ENCODE results near the gene LSM2. TPM values are rescaled to one million over a fixed set of nuclear protein-coding genes. Genes with fewer than 3 reads are reported as not detected.

Gene LSM2
- 30.0 and 54.3 TPM in 2 replicates for total RNA-seq (2011; cell fraction: chromatin; rRNA removed; ENCODE audit: low replicate concordance)
- 63.9 and 68.4 TPM in 2 replicates for total RNA-seq (2011; cell fraction: nucleolus; rRNA removed)
- 72.4 and 107 TPM in 2 replicates for total RNA-seq (2011; cell fraction: nucleoplasm; rRNA removed)
- 163 and 271 TPM in 2 replicates for total RNA-seq (2014; rRNA removed)
- total RNA-seq (2014; rRNA removed; fragmentation: Illumina TruSeq; extraction: Trizol), result 244 and 250 TPM in 2 replicates
- total RNA-seq (2015; rRNA removed; fragmentation: Illumina TruSeq; extraction: Trizol), result 195 and 196 TPM in 2 replicates
- 223 and 232 TPM in 2 replicates for total RNA-seq (2021)
- polyA plus RNA-seq (2011; rRNA removed), result 154 and 184 TPM in 2 replicates
- 318 and 368 TPM in 2 replicates for polyA plus RNA-seq (2011; cell fraction: cytosol; rRNA removed)
- 114 and 133 TPM in 2 replicates for polyA plus RNA-seq (2011; cell fraction: nucleus; rRNA removed)
- polyA plus RNA-seq (2012), result 208 and 220 TPM in 2 replicates
- polyA plus RNA-seq (2014; fragmentation: Illumina TruSeq; extraction: Trizol), result 223 and 256 TPM in 2 replicates
- polyA plus RNA-seq (2014; fragmentation: Nextera tagmentation; extraction: Ambion mirVana), result 100 to 1,000 TPM; 405 to 407 TPM
- 159 and 218 TPM in 2 replicates for polyA plus RNA-seq (2014; rRNA removed)
- 135 and 188 TPM in 2 replicates for polyA minus RNA-seq (2011; rRNA and poly(A)+ RNA removed)
- 127 and 129 TPM in 2 replicates for polyA minus RNA-seq (2011; cell fraction: cytosol; rRNA and poly(A)+ RNA removed)
- 13.7 and 23.7 TPM in 2 replicates for polyA minus RNA-seq (2011; cell fraction: nucleus; rRNA and poly(A)+ RNA removed)
- percentile 86 among the genes with signal in this experiment for Bru-seq, nascent RNA
- BruChase-seq, experiment 1, labeled RNA remaining after a 2-hour chase, result percentile 88 among the genes with signal in this experiment
- percentile 88 among the genes with signal in this experiment for BruChase-seq, experiment 2, labeled RNA remaining after a 6-hour chase
- long read RNA-seq, experiment 1, transcript LSM2-208 (5 exons, 876 nt), result major isoform, 200 of 392 reads
- long read RNA-seq, experiment 1, partial matches to known transcripts, result 9 of 392 reads
- long read RNA-seq, experiment 1, other reads (novel, unspliced or antisense), result 178 of 392 reads
- long read RNA-seq, experiment 2, transcript LSM2-210 (4 exons, 713 nt), result minor isoform, 6 of 375 reads
- long read RNA-seq, experiment 2, transcript LSM2-209 (4 exons, 641 nt), result minor isoform, 9 of 375 reads
- long read RNA-seq, experiment 2, transcript LSM2-208 (5 exons, 876 nt), result major isoform, 253 of 375 reads
- long read RNA-seq, experiment 2, partial matches to known transcripts, result 21 of 375 reads
- long read RNA-seq, experiment 2, other reads (novel, unspliced or antisense), result 85 of 375 reads
- long read RNA-seq, experiment 3, transcript LSM2-208 (5 exons, 876 nt), result major isoform, 242 of 262 reads
- long read RNA-seq, experiment 3, partial matches to known transcripts, result 4 of 262 reads
- long read RNA-seq, experiment 3, other reads (novel, unspliced or antisense), result 10 of 262 reads

- POLR2A ChIA-PET, result interaction anchor here (0.6 to 6.3 kb wide), 43 partner anchors 7 to 371 kb away, joined by 3 to 58 read pairs (median 4); partner anchors contain the start of genes ABHD16A, BAG6, C6orf47 and FKBPL
- peak within 1 kb of the TSS; percentile 96 for H3K4me2 ChIP-seq (ENCODE audit: insufficient read depth, low read length)
- TF ChIP-seq FOXP4 (CRISPR knock-in tag; IDR thresholded peaks at IDR 0.05; ENCODE audit: borderline replicate concordance) (peak; percentile 94), LARP7 (IDR thresholded peaks at IDR 0.05) (peak; percentile 82; the same call in 1 of the 2 replicates), TAF1 (IDR thresholded peaks at IDR 0.05; ENCODE audit: control insufficient read depth, extremely low read depth, insufficient read depth, low read length, severe bottlenecking) (peak; percentile 87), ILK (tag; IDR thresholded peaks at IDR 0.05; ENCODE audit: borderline replicate concordance, low read depth) (no peak), HDGF (IDR thresholded peaks at IDR 0.05) (no peak), NCOA6 (IDR thresholded peaks at IDR 0.05) (no peak), CREBBP (IDR thresholded peaks at IDR 0.05; ENCODE audit: low read depth, low read length) (no peak), FOXA1 (IDR thresholded peaks at IDR 0.05; ENCODE audit: borderline replicate concordance) (no peak), MAFK (IDR thresholded peaks at IDR 0.05; ENCODE audit: low read length) (no peak), PML (IDR thresholded peaks at IDR 0.05; ENCODE audit: low read length) (peak; percentile 88)
- TF ChIP-seq, protein P1, sequence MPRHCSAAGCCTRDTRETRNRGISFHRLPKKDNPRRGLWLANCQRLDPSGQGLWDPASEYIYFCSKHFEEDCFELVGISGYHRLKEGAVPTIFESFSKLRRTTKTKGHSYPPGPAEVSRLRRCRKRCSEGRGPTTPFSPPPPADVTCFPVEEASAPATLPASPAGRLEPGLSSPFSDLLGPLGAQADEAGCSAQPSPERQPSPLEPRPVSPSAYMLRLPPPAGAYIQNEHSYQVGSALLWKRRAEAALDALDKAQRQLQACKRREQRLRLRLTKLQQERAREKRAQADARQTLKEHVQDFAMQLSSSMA (CRISPR knock-in tag; IDR thresholded peaks at IDR 0.05), result 0 out of 2 replicates have a peak, but pooled peaks have one; percentile 71
Measured at GRCh38 chr6:31806470-31807272, at the start of gene LSM2. TSS of gene LSM2 (minus strand) at chr6:31806966. CDS start at chr6:31806757, 209 bp downstream.

More at GRCh38 chr6:31806470-31807272, at the start of gene LSM2:
- no peaks in the 10 kb centered on the region for H4K20me1 ChIP-seq (replicated peaks; ENCODE audit: control insufficient read depth, insufficient read depth, low read length)
- peaks cover 43% of the 10 kb centered on the region for H3K79me2 ChIP-seq (ENCODE audit: control insufficient read depth, insufficient read depth, low read length)
- peak within 1 kb of the TSS; percentile 86 for H3K27ac ChIP-seq (ENCODE audit: extremely low read depth, low read depth, low read length)
- WGBS (ENCODE audit: insufficient coverage, low coverage, missing lambda C conversion rate), result under 1% methylated on average over 51 of the region's 51 CpGs
- H3K36me3 ChIP-seq (ENCODE audit: control insufficient read depth, insufficient read depth, low read length), result peaks cover 37% of the 10 kb centered on the region; the same call in 2 of the 3 replicates
- no peaks in the 10 kb centered on the region for H3K9me1 ChIP-seq (ENCODE audit: control insufficient read depth, insufficient read depth, low read length)
- peaks cover 14 to 30% of the 10 kb centered on the region in 2 experiments for H3K4me1 ChIP-seq (replicated peaks in 1 of 2; ENCODE audit: control insufficient read depth in 2 of 2, insufficient read depth in 2 of 2, low read length in 2 of 2)
- CTCF ChIA-PET (ENCODE audit: low intra/inter-chr PET ratio), result interaction anchor here (0.6 kb wide), 1 partner anchor 8 kb away, joined by 3 read pairs; no protein-coding TSS in a partner anchor
- H3K27me3 ChIP-seq (ENCODE audit: control insufficient read depth in 2 of 2, insufficient read depth in 2 of 2, low read length in 2 of 2), result no peaks in the 10 kb centered on the region
- peak within 1 kb of the TSS; percentile 66 for H3K4me3 ChIP-seq
- intact Hi-C loops (cut with micrococcal nuclease) (no loop called here), in situ Hi-C loops (cut with MboI) (no loop called here)
- peak within 1 kb of the TSS; percentile 91 for H2AFZ ChIP-seq (ENCODE audit: low read depth, low read length)
- H3K9me3 ChIP-seq (replicated peaks; ENCODE audit: control insufficient read depth, insufficient read depth, low read depth, low read length), result no peaks in the 10 kb centered on the region
- BruUV-seq (replicated peaks), result no TSS peak
- ATAC-seq (peak; percentile 98), DNase-seq (ENCODE audit: extremely low read depth in 1 of 4, low spot score in 3 of 4) (peak; percentile 100), FAIRE-seq (peak; percentile 94)
- H3K9ac ChIP-seq (ENCODE audit: insufficient read depth in 1 of 2, low read depth in 2 of 2, low read length in 2 of 2), result peak within 1 kb of the TSS; percentile 93 to 94
